ENCODE data around the gene RPL11.

Gene RPL11

DNA sequence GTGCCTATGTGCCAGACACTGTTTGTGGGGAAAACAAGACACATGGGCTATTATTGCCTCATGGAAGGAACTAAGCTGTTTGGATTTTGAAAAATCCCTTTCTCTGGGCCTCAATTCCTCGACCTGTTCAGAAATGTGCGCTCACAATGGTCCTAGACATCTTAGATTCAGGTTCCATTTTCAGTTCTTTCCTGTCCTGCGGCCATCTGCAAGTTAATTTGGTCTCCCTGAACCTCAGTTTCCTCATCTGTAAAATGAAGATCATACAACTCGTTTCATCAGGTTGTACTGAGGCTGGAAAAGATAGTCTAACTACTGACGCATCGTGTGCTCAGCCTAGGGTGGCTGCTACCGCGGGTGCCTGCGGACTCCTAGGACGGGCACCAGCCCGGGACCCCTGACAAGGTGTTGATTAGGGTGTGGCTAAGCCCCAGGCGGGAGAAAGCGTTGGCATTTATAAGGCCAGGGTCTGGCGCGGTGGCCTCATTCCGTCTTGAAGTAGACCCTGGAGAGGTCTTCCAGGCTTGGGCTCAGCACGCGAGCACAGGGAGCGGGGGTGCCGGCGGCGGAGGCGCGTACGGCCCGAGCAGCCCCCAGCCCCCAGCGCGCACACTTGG is 51.2 kb downstream of the RPL11 start:
- DNase-seq (ENCODE audit: low spot score): no peak
- no peak for TF ChIP-seq CTCF (IDR thresholded peaks at IDR 0.05; ENCODE audit: extremely low read depth, missing control alignments)

- DNase-seq (ENCODE audit: low spot score): peak; percentile 96
- no peak for TF ChIP-seq CTCF (IDR thresholded peaks at IDR 0.05; ENCODE audit: extremely low read depth, missing control alignments)
Measured at GRCh38 chr1:23743287-23744152, 51.9 kb downstream of the RPL11 start, which contains the start of gene ELOA. Gene ELOA (plus strand): TSS chr1:23743471. CDS start chr1:23743504, 33 bp downstream.

GRCh38 chr1:23745515-23745914 is 53.9 kb downstream of the RPL11 start:
- peak; percentile 79 for DNase-seq (ENCODE audit: low spot score)
- TF ChIP-seq CTCF (IDR thresholded peaks at IDR 0.05; ENCODE audit: extremely low read depth, missing control alignments): peak; percentile 13

All from GM20000 (cell line).